NB4 (cell line): ENCODE data around the gene LIPM.

Experiments
- POLR2A ChIP-seq: IDR thresholded peaks from 2 replicates; pipeline ENCODE4 v1.6.1; 2011; ENCODE audit warnings: mild to moderate bottlenecking; ENCODE audit not compliant: insufficient read length; ENCODE audit errors: extremely low read depth
- TF ChIP-seq, protein P1 (sequence below): IDR thresholded peaks from one replicate; pipeline ENCODE4 v1.5.1; 2012; ENCODE audit warnings: low read depth, low read length

DNA sequence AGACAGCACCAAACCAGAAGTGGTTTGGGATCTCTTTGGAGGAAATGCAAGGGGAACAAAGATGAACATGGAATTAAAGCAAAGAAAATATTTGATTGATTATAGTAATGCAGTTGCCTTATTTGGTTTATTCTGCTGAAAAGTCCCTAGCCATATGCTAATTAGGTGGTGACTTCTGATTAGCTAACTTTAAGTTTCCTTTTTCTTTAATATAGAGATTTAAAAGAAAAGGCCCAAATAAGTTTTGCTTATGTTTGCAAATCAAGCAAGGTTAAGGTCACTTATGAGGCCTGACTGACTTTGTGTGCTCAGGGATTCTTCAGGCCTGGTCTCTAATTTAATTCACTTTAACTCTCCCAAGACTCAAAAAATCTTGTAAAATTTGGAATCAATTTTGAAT lies 55.3 kb downstream of the LIPM start:
- TF ChIP-seq, protein P1, sequence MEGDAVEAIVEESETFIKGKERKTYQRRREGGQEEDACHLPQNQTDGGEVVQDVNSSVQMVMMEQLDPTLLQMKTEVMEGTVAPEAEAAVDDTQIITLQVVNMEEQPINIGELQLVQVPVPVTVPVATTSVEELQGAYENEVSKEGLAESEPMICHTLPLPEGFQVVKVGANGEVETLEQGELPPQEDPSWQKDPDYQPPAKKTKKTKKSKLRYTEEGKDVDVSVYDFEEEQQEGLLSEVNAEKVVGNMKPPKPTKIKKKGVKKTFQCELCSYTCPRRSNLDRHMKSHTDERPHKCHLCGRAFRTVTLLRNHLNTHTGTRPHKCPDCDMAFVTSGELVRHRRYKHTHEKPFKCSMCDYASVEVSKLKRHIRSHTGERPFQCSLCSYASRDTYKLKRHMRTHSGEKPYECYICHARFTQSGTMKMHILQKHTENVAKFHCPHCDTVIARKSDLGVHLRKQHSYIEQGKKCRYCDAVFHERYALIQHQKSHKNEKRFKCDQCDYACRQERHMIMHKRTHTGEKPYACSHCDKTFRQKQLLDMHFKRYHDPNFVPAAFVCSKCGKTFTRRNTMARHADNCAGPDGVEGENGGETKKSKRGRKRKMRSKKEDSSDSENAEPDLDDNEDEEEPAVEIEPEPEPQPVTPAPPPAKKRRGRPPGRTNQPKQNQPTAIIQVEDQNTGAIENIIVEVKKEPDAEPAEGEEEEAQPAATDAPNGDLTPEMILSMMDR: no peak
- TF ChIP-seq POLR2A: no peak
